ENCODE data around the gene MIDN.

MIDN gene

GRCh38 chr19:1247748-1248138 is 640 bp upstream of the MIDN start:
- no peak for DNase-seq

GRCh38 chr19:1248786-1249297 is 459 bp downstream of the MIDN start:
- DNase-seq: peak; percentile 72

GRCh38 chr19:1249298-1249989 is 1.1 kb downstream of the MIDN start:
- DNase-seq: peak; percentile 96

- no peak for DNase-seq
These were observed 1.6 kb downstream of the MIDN start for GRCh38 chr19:1249990-1250436.

GRCh38 chr19:1250437-1251260 is 2.3 kb downstream of the MIDN start:
- DNase-seq: no peak

GRCh38 chr19:1251330-1252220 is 3.2 kb downstream of the MIDN start:
- peak; percentile 94 for DNase-seq

- DNase-seq: peak; percentile 96
These were observed 3.9 kb downstream of the MIDN start for GRCh38 chr19:1252221-1252820.

- peak; percentile 95 for DNase-seq
These were observed 4.6 kb downstream of the MIDN start for GRCh38 chr19:1252821-1253513.

- DNase-seq: no peak
These were observed 5.2 kb downstream of the MIDN start for GRCh38 chr19:1253514-1254080.

GRCh38 chr19:1254081-1254527 is 5.7 kb downstream of the MIDN start:
- no peak for DNase-seq

- DNase-seq: no peak
These were observed 6.3 kb downstream of the MIDN start for GRCh38 chr19:1254530-1255185.

GRCh38 chr19:1255186-1256161 is 7.1 kb downstream of the MIDN start:
- no peak for DNase-seq

GRCh38 chr19:1256646-1257474 is 8.5 kb downstream of the MIDN start:
- no peak for DNase-seq

- no peak for DNase-seq
These were observed 9.2 kb downstream of the MIDN start for GRCh38 chr19:1257475-1258162.

GRCh38 chr19:1258163-1258492 is 9.7 kb downstream of the MIDN start:
- DNase-seq: no peak

- DNase-seq: no peak
These were observed 10.4 kb downstream of the MIDN start for GRCh38 chr19:1258707-1259205.

GRCh38 chr19:1259206-1259875 is 11.0 kb downstream of the MIDN start:
- DNase-seq: peak; percentile 74

All from inflammatory macrophage treated with lipopolysaccharide for 4 hours (primary cell).